Sciatic nerve (tissue), 2 donors: ENCODE measurements around the gene LIN28B. TPM values are rescaled to one million over a fixed set of nuclear protein-coding genes. Genes with fewer than 3 reads are reported as not detected.
"Not testable (repeated sequence)": the region's sequence is repeated elsewhere in the genome, so short reads cannot be mapped to it uniquely, and the experiment has no call there.

Experiments used
- ATAC-seq: fragments of 200-7000 bp; cut with Tn5 transposase; one replicate; pipeline ENCODE4 v1.9.1; 2020; ENCODE audit warnings: mild to moderate bottlenecking, moderate library complexity
- DNase-seq: peaks from one replicate; pipeline ENCODE4 v3.0.0-alpha.2; 2020; ENCODE audit warnings: low spot score
- intact Hi-C: fragments of 100-400 bp; cut with DNase I; formaldehyde crosslinking; loops from one replicate; pipeline ENCODE4 v1.14.2; 2022
- total RNA-seq: library from RNA; stranded (reverse); fragmentation: NEBNext Ultra II Directional; extraction: Animal tissue kit (Norgen Biotek cat#: 25700); gene quantifications from one replicate; pipeline ENCODE4 v1.2.1, GENCODE V29; 2021
- donor health status: DM: no; HTN: no; CAD: no.
- donor health status: DM: no; HTN: no; CAD: no.

Gene LIN28B
- total RNA-seq, 1 donor from 2014 or later, result not detected

DNA sequence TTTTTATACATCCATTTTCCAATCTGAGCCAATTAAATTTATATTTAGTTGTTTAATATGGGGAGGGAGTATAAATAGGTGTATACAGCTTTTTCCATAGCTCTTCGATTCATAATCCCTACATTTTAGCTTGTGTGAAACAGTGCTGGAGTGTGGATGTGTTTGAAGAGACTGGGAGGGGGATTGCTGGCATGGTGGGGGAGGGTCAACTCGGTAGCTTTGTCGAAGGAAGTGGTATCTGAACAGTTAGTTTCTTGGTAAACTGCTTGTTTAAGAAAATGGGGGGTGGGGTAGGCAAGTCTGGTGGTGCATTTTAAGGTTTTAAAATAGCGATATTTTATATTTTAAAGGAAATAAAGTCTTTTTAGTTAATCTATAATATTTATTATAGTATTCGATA is 1.4 kb upstream of the LIN28B start:
- intact Hi-C loops, result no loop called here
- DNase-seq, result no peak
- ATAC-seq, result no peak

- intact Hi-C loops, result no loop called here
- ATAC-seq (no peak), DNase-seq (no peak)
These were observed 778 bp upstream of the LIN28B start for GRCh38 chr6:104955927-104956730.

DNA sequence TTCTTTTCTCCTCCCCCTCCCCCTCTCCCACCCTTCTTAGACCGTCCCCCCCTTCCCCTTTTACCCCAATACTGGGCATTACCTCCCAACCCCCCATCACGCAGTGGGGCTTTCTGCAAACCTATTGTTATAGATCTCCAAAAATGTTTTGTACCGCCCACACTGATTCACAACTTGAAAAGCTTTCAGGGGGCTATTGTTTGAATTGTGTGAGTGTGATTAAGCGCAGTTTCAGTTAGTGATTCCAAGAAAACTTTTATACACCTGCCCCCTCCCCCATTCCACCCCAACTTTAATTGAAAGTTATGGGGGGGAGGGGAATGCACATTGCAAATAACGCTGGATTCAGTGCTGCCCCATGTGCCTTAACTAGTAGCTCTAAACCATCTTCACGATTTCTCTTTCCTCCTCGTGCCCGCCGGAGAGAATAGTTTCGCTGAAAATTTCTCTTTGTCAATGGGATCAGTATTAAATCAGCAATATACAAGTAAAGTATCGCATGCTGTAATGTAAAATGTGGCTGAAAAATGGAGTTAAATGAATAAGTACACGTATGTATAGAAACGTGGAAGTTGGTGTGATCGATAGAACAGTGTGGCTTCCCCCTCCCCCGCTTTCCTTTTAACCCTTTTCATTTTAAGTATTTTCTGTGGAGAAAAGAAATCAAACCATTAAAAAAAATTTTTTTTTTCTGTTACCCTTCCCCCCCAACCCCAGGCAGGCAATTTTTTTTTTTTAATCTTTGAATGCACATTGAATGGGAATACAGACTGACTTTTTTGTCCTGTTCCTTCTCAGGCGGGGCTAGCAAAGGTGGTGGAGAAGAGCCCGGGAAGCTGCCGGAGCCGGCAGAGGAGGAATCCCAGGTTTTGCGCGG is 632 bp downstream of the LIN28B start:
- DNase-seq (no peak), ATAC-seq (no peak)
- intact Hi-C loops, result no loop called here

GRCh38 chr6:104958178-104959025 is 1.5 kb downstream of the LIN28B start:
- intact Hi-C loops, result no loop called here
- DNase-seq, result no peak
- no peak for ATAC-seq

DNA sequence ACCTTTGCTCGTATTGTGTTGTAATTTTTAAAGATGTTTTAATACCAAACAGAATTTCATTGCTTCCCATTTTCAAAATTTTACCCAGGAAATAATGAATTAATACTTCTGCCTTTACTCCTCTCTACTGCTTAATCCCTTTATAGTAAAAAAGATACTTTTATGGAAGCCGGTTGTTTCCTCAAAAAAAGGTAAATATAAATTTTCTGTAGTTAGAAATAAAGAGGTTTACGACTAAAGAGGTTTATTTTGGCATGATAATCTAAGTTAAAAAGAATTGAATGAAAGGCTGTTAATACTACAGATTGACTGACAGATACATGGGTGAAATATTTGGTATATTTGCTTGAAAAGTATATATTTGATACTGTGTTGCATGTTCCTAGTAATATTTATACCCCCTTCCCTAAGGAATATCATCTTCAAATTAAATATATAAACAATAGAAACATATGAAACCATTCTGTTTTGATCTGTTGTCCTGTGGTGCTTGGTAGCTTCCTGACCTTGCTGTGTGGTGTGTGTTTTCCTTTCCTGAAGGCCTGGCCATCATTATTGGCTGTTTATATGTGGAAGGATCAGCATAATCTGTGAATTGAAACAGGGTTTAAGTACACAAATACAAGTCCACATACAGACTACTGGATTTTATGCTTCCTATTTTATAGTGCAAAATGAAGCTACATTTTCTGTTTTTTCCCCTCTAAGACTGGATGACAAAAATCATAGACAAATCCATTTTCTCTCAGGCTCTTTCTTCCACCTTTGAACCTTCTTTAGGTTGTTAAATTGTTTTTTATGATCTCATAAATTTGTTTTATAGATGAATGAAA is 2.3 kb downstream of the LIN28B start:
- no peak for ATAC-seq
- intact Hi-C loops, result no loop called here
- no peak for DNase-seq

GRCh38 chr6:104969108-104969507 is 12.2 kb downstream of the LIN28B start:
- intact Hi-C loops, result no loop called here
- no peak for ATAC-seq
- DNase-seq, result no peak

GRCh38 chr6:104969785-104970581 is 13.1 kb downstream of the LIN28B start:
- ATAC-seq (no peak), DNase-seq (no peak)
- intact Hi-C loops, result no loop called here

DNA sequence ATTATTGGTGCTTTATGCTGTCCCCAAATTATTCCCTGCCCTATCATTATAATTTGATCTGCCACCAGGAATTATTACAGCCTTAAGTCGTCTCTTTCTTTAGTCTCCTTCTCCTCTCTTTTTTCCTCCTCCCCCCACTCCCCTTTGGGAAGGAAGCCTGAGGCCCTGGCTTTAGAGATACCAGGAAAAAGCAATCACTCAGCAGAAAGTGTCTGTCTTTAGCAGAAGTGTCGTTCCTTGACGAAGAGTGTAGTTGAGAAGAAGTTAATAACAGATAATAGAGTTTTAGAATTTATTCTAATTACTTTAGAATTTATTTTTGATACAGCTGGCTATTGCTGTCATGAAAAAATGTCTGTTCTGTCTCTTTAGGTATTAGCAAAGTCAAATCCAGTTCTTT is 16.5 kb downstream of the LIN28B start:
- ATAC-seq (no peak), DNase-seq (no peak)
- intact Hi-C loops, result no loop called here

- intact Hi-C loops, result no loop called here
- ATAC-seq (no peak), DNase-seq (no peak)
These were observed 26.4 kb downstream of the LIN28B start for GRCh38 chr6:104983296-104983695.

DNA sequence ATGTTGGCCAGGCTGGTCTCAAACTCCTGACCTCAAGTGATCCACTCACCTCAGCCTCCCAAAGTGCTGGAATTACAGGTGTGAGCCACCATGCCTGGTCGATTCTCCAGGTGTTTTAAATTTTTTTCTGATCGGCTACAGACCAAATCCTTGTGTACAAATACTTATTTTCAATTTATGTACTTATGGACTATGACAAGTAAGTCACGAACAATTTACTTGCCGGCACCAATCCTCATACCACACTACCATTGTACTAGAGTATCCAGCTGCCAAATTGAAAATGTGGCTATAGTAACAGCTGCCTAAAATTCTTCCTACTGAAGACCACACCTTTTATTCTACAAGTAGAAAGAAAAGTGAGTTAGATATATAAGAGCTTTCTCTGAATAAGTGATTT is 26.9 kb downstream of the LIN28B start:
- DNase-seq (no peak), ATAC-seq (no peak)
- intact Hi-C loops, result no loop called here

DNA sequence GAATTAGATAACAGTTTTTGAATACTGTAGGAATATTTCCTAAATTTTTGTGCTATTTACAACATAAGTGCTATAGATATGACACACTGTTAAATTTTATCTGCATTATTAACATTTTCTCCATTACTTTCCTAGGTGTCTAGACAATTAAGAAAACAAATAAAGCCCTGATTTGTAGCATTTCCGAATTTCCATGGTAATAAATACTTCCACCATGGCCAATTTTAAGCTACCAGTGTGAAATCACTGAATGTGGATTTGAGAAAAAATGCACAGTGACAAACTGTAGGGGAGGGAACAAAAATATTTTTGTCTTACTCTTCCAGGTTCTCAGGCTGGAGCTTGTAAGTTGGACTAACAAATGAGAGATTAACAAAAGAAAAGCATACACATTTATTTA is 27.9 kb downstream of the LIN28B start:
- no peak for ATAC-seq
- intact Hi-C loops, result no loop called here

GRCh38 chr6:104985875-104986274 is 29.0 kb downstream of the LIN28B start:
- ATAC-seq, DNase-seq, intact Hi-C loops: not testable (repeated sequence)

More for the DNA sequence above, 27.9 kb downstream of the LIN28B start:
- DNase-seq, result no peak

GRCh38 chr6:104986625-104987024 is 29.7 kb downstream of the LIN28B start:
- ATAC-seq (no peak), DNase-seq (no peak)
- intact Hi-C loops, result no loop called here

- ATAC-seq (no peak), DNase-seq (no peak)
- intact Hi-C loops, result no loop called here
These were observed 30.3 kb downstream of the LIN28B start for GRCh38 chr6:104987218-104987617.

- intact Hi-C loops, result no loop called here
- DNase-seq, result no peak
- no peak for ATAC-seq
These were observed 33.2 kb downstream of the LIN28B start for GRCh38 chr6:104990085-104990484.

- intact Hi-C loops, result not testable (repeated sequence)
These were observed 34.2 kb downstream of the LIN28B start for GRCh38 chr6:104991062-104991461.

GRCh38 chr6:104993576-104993975 is 36.7 kb downstream of the LIN28B start:
- DNase-seq, ATAC-seq, intact Hi-C loops: not testable (repeated sequence)

More at GRCh38 chr6:104991062-104991461, 34.2 kb downstream of the LIN28B start:
- not testable (repeated sequence) for ATAC-seq, DNase-seq
